Activated naive CD4-positive, alpha-beta T cell (primary cell): ENCODE measurements around the gene IL9.
"Not testable (repeated sequence)": the region's sequence is repeated elsewhere in the genome, so short reads cannot be mapped to it uniquely, and the experiment has no call there.

Experiments used
- DNase-seq, 4 experiments: peaks; one replicate each; lab custom pipeline; 2025; lab: John Stamatoyannopoulos, UW

The IL9 gene

DNA sequence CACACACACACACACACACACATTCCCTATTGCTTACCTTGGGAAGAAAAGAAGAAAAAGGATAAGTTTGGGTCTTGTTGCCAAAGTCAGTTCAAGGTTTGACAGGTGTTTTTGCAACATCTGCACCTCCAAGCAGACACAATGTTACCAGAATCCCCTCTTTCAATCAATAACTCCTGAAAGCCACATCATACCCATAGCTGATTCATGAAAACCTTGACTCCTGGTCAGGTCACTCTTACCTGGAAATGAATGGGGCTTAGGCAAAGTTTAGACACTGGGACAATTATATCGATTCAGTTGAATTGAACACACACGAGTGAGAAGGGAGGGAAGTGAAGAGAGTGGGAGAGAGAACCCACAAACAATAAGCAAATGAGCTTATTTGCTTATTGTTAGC lies 27.0 kb downstream of the IL9 start:
- no peak for DNase-seq

DNA sequence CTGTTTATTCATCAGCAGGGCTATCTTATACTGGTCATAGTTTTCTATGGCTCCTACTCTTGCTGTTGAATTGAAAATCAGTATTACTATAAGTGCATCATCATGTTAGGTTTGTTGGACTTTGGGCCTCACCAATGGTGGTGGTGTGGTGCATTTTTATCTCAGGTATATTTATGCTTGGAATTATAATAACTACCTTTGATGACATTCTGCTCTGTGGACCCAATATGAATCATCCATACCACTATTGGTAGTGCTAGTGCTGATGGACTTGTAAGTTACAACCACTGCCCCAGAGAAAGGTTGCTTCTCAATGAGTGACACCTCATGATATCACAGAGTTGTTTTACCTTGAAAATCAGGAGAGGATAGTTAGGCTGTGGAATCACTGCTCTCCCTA lies 28.0 kb downstream of the IL9 start:
- DNase-seq: no peak

DNA sequence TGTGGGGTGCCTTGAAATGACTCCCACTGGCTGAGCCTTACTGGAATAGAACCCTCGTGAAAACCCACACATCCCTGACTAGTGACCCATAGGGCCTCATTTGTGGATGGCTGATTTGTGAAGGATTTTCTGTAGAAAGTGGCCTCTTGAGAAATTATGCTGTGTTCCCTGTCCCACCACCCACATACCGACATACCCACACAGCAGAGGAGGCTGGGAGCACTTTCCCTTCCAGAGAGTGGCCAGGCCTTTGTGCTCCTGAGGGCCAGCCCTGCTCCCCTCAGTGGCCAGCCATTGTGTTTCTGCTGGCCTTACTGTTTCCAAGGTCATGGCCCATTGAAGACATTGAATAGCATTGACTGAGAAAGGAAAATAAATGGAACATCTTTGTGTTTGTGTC lies 29.6 kb downstream of the IL9 start:
- no peak for DNase-seq

DNA sequence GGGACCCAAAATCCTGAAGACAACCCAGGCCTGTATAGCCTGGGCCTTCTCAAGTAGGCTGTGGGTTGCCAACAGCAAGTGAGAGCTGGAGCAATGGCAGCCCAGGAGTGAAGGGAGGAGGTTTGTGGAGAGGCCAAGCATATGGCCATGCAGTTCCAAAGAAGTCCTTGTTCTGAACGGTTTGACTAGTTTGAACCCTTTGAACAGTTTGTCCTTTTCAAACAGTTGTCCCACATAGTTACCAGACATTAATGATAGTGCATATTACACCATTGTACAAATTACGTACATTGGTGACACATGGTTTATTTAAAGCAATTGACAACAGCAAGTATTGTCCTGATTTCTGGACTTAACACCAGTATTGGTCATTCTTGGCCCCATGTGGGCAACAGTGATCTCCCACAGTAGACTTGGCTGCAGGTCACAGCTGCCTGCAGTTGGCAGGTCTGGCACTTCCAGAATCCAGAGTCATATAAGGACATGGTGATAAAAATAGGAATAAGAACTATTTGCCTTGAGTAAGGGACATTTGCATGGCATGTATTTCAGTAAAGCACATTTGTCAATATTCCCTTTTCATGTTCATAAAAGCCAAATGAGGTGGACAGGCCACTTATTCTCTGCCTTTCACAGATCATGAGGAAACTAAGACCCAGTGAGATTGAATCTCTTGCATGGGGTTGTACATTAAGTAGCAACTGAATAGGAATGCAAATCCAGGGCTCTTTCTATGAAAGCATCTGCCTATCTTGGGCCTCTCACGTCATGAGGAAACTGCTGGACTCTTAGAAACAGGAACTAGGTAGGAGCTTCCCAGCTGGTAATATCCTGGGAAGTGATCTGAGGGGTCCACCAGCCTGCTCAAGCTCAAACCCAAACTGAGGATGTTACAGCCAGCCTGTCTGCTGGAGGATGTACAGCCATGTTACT lies 30.9 kb downstream of the IL9 start:
- no peak for DNase-seq

DNA sequence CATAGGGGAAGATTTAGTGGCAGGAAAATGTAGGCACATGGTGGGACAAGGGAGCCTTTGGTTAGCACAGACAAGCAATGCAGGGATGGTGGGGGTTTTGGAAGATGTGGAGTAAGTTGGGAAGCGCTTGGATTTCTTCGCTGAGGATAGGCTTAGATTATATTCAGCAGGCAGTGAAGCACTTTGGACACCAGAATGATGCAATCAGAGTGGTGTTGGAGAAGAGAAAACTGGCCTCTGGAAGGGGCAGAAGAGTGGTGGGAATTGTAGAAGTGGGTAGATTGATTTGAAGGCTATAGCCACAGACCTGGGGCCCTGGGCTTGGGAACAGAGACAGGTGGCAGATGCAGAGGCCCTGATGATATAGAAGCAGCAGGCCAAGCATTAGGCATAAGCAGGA lies 32.9 kb downstream of the IL9 start:
- DNase-seq: no peak

DNA sequence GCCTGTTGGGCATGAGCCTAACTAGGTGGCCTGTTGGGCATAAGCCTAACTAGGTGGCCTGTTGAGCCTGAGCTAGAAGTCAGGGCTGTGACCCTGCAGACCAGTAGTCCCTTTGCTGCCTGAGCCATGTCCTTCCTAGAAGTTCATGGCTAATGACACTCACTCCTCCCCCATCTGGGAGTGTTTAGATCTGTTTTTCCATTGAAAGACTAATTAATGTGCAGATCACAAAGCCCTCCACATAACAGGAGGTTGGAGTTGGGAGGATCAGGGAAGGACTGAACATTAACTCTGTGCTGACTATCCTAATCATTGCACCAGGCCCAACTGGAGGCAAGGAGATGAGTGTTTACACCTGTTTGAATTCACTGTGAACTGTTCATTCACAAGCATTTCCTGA lies 33.6 kb downstream of the IL9 start:
- no peak for DNase-seq

DNA sequence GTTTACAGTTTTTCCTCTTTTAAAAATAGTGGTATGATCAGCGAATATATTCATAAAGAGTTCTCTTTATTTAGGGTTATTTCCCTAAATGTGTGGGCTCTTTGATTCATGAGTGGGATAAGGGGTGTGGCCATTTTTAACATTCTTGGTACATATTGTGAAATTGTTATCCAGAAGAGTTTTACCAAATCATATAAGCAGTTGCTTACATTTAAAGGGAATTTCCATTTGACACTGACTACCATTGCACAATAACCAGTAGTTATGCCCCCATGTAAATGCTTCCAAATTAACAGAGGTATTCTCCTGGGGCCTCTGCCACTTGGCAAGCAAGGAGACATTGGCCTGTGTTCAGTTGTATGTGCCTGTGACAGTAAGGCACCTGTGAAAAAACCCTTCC lies 34.0 kb downstream of the IL9 start:
- no peak for DNase-seq

DNA sequence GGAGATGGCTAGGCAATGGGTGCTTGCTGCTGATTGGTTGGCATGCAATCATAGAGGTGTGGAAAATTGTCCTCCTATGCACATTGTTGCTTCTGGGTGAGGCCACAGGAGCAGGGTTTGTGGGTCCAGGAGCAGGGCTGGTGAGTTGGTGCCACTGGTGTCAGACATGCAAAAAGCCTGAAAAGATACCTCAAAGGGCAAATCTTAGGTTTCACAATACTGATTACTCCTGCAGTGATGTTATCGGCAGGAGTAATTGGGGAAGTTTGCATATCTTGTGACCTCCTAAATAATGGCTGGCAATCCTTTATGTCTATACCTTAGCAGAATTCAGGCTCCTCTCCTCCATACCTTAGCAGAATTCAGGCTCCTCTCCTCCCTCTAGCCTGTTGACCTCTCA lies 36.0 kb downstream of the IL9 start:
- no peak for DNase-seq

DNA sequence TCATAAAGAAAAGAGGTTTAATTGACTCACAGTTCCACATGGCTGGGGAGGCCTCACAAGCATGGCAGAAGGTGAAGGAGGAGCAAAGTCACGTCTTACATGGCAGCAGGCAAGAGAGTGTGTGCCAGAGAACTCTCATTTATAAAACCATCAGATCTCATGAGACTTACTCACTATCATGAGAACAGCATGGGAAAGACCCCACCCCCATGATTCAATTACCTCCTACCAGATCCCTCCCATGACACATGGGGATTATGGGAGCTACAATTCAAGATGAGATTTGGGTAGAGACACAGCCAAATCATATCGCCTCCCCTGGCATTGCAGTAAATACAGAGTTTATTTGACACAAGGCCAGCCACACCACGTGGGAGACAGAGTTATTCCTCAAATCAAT lies 36.5 kb downstream of the IL9 start:
- not testable (repeated sequence) for DNase-seq

DNA sequence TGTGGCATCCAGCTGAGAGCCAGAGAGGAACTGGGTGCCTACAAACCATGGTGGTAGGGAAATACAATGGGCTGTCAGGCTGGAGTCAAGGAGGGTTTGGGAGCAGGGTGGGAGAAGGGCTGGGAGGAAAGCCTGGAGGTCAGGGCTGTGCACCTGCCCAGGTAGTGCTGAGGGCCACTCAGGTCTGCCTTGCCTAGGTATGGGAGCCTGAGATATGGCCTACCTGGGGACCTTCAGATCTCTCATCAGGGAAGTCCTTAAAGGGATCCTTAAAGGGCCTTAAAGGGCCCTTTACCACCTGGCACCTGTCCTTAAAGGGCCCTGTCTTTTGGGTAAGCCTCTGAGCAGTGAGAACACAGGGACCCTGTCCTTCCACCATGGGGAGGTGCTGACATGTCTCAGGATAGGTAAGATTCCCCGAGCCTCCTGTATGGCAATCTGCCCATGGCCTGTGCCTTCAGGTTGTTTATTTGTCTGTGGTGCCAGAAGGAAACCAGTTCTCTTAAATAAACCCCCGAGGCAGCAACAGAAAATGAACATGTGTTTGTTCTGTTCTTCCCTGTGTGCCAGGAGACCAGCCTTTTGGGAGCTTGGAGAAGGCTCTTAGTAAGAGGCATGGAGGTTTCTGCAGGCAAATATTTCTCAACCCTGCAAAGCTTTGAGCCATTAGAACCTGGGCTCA lies 37.9 kb downstream of the IL9 start:
- no peak for DNase-seq

DNA sequence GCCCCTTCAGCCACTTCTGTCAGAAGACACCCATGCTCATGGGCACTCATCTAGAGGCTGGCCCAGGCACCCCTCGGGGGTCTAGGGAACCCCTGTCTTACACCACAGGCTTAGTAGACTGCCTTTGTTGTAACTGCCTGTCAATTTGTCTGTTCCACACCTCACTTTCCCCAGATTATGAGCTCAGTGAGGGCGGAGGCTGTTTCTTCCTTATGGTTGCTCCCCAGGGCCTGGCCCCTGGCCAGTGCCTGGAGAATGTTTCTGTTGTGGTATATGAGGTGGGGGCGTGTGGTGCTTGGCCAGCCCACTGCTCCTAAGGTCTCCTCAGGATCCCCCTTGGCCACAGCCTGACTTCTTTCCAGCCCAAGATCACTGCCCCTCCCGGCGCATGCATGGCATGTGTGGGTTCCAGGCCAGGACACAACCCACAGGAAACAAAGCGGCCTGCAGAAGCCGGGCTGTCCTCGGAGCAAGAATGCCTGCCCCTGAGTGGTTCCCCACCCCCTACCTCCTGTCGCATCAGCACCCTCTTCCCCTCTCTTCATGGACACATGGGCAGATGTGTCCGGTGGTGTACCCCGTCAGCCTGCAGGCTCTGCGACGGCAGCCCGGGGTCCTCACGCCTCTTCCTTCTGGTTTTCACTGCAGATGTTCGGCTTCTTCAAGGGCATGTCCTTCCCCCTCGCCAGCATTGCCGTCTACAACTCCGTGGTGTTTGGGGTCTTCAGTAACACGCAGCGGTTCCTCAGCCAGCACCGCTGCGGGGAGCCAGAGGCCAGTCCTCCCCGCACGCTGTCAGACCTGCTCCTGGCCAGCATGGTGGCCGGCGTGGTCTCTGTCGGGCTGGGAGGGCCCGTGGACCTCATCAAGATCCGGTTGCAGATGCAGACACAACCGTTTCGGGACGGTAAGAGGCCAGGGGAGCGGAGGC lies 43.5 kb downstream of the IL9 start:
- no peak for DNase-seq

DNA sequence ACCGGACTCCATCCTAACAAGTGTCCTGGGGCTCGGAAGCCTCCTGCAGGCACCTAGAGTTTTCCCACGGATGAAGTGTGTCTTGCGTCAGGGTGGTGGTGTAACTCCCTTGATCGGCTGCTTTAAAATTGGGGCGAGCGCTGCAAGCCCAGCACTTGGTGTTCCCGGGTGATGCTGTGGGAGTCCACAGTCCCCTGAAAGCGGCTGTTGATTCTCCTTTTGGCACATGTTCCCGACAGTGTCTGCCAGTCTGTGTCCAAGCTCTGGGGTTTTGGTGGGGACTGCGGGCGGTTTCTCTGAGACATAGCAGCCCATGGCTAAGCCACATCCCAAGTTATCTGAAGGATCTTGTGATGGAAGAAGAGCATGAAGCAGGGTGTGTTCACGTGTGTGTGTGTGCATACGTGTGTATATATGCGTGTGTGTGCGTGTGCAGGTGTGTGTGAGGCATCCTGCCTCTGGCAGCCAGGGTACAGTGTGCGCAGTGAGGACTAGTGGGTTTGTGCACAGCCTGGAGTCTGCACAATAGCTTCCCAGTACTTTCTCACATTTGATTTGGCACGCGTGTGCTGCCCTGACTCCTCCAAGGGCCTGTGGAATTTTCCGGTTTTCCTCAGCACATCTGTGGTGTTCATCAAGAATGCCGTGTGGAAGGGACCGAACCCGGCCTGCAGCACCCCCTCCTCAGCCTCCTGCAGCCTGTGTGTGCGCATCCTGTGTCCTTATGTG lies 44.3 kb downstream of the IL9 start:
- DNase-seq: no peak

DNA sequence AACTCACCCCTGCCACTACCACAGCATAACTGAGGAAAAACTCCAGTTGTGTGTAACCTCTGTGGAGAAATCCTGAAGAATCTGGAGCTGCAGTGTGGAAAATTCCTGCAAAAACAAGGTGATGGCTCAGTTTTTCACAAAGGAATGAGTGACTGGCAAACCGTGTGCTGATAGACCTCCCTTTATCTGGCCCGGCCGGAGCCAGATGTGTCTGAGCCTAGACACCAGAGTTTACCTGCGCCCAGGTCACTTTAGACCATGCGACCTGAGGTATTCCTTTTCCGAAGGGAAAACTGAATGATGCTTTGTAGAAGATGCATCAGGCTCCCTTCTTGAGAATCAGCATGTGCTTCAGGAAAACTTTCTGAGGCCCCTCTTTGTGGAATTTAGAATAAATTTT lies 45.0 kb downstream of the IL9 start:
- no peak for DNase-seq

DNA sequence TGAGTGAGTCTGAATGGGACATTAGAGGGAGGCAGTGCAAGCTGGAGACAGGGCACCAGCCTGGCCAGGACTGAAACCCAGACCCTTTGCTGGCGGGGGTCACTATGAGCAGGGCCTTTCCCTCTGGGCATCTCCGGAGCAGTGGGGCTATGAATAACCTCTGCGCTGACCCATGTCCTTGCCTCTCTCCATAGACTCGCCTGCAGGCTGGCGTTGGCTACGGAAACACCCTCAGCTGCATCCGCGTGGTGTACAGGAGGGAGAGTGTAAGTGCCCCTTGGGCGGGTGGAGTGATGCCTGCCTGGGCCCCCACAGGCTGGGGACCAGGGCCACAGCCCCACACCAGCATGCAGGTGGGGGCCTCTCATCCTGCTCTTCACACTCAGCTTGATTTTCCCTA lies 45.4 kb downstream of the IL9 start:
- DNase-seq: no peak

DNA sequence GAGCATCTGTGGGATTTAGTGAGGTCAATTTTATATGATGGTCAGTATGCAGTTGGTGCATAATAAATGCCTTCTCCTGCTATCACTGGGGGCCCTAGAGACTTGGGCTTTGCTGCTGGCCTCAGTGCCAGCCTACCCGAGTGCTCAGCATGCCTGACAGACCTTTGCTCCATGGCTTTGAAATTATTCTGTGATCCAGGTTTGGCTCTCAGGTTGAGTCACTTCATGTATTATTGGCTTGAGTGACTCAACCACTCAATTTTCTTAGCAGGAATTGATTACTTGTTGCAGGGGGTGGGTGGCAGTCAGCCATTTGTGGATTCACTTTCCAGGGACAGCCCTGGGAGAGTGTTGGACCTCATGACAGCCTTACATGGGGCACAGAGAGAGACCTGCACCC lies 47.7 kb downstream of the IL9 start:
- no peak for DNase-seq

DNA sequence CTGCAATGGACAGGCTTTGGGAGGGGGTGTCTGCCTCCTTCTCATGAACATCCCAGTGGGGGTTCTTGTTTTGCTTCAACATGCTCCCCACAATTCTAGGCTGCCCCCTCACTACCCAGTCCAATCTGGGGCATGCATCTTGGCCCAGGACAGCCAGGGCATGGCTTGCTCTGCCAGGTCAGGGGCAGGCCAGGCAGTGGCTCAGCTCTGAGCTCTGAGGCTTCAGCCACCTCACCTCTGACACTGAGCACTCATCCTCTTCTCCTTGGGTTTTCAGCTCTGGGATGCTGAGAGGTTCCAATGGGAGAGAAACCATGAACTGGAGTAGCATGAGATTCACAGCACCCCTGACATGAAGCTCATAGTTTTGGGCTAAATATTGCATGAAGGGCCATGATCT lies 49.3 kb downstream of the IL9 start:
- DNase-seq: no peak

DNA sequence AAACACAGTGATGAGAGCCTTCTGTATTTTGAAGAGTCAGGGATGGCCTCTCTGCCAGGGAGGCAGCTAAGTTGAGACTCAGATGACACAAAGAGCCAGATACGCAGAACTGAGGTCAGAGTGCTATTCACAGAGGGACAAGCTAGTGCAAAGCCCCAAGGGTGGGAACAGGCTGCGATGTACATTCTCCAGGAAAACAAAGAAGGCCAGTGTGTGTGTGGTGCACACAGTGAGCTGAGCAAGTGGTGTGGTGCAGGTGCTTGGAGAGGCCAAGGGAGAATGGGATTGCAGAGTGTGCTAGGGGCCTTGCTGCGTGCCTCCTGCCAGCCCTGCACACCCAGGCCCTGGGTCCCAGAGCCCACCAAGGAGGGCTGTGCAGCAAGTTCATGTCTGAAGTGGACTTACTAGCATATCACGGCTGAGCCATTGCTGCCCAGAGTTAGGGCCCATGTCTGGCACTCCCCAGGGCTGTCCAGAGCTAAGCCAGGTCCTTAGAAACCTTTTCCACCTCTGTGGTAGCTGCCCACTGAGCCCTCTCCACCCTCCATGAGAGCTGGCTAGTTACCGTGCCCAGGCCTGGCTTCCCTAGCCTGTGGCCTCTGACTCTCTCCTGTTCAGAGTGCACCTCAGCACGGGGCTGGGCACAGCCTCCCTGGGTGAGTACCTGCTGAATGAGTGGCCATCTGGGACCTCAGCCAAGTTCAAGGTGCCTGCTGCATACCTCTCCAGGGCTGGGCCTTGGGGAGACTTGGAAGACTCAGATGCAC lies 51.9 kb downstream of the IL9 start:
- DNase-seq: no peak

DNA sequence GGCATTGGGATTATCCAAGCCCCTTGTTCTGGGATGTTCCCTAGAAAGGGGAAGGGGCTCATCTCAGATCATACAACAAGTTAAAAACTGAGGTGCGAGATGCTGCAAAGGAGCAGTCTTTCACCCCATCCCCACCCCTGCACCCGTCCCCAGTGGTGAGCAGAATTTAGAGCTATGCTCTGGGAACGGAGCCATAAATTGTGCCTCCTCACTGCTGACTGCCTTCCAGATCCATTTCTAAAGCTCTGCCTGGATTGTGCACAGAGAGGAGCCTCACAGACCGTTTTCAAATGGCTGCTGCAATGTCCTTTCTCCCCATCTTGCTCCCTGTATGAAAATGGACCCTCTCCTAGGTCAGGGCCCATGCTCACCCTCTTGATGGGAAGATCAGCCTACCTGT lies 52.9 kb downstream of the IL9 start:
- DNase-seq: no peak
